ENCODE results near the gene SORCS2. TPM values are rescaled to one million over a fixed set of nuclear protein-coding genes. Genes with fewer than 3 reads are reported as not detected.
"Not testable (repeated sequence)": the region's sequence is repeated elsewhere in the genome, so short reads cannot be mapped to it uniquely, and the experiment has no call there.

Gene SORCS2
- total RNA-seq, 2 experiments from 2014 or later: 0.07 to 0.15 TPM

- CTCF ChIA-PET: no interaction called here
- peaks cover 2% of the 10 kb centered on the region for H3K9me3 Mint-ChIP-seq
- no peak overlapping the region for H3K27ac Mint-ChIP-seq
- H3K36me3 Mint-ChIP-seq (ENCODE audit: low read depth): no peaks in the 10 kb centered on the region
- no peaks in the 10 kb centered on the region for H3K4me1 Mint-ChIP-seq (ENCODE audit: low read depth)
- intact Hi-C loops (cut with micrococcal nuclease): no loop called here
- no peak overlapping the region for H3K4me3 Mint-ChIP-seq
- H3K27me3 Mint-ChIP-seq (ENCODE audit: low read depth): no peaks in the 10 kb centered on the region
- no peak for DNase-seq
Observed at GRCh38 chr4:7451434-7451789, 259.1 kb downstream of the SORCS2 start.

GRCh38 chr4:7451800-7452199 lies 259.5 kb downstream of the SORCS2 start:
- H3K9me3 Mint-ChIP-seq: peaks cover 2% of the 10 kb centered on the region
- no peak for DNase-seq
- no peak overlapping the region for H3K4me3 Mint-ChIP-seq
- no peaks in the 10 kb centered on the region for H3K36me3 Mint-ChIP-seq (ENCODE audit: low read depth)
- CTCF ChIA-PET: no interaction called here
- no peaks in the 10 kb centered on the region for H3K4me1 Mint-ChIP-seq (ENCODE audit: low read depth)
- no peak overlapping the region for H3K27ac Mint-ChIP-seq
- intact Hi-C loops (cut with micrococcal nuclease): no loop called here
- no peaks in the 10 kb centered on the region for H3K27me3 Mint-ChIP-seq (ENCODE audit: low read depth)

- H3K36me3 Mint-ChIP-seq (ENCODE audit: low read depth); H3K27ac Mint-ChIP-seq; H3K4me3 Mint-ChIP-seq; H3K27me3 Mint-ChIP-seq (ENCODE audit: low read depth); H3K9me3 Mint-ChIP-seq; DNase-seq; H3K4me1 Mint-ChIP-seq (ENCODE audit: low read depth); intact Hi-C loops (cut with micrococcal nuclease): not testable (repeated sequence)
- CTCF ChIA-PET: interaction anchor here (0.6 kb wide), 1 partner anchor 1118 kb away, joined by 6 read pairs; no protein-coding TSS in a partner anchor
Observed at GRCh38 chr4:7452802-7453201, 260.5 kb downstream of the SORCS2 start.

GRCh38 chr4:7457201-7458065 lies 265.1 kb downstream of the SORCS2 start:
- no peak for DNase-seq
- Mint-ChIP-seq H3K4me1 (ENCODE audit: low read depth) (no peaks in the 10 kb centered on the region), H3K27me3 (ENCODE audit: low read depth) (peaks cover 4% of the 10 kb centered on the region), H3K27ac (no peak overlapping the region), H3K36me3 (ENCODE audit: low read depth) (no peaks in the 10 kb centered on the region), H3K4me3 (no peak overlapping the region), H3K9me3 (no peaks in the 10 kb centered on the region)
- CTCF ChIA-PET: interaction anchor here (0.7 to 0.8 kb wide), 2 partner anchors 10 to 1130 kb away, joined by 3 read pairs; no protein-coding TSS in a partner anchor
- intact Hi-C loops (cut with micrococcal nuclease): no loop called here

GRCh38 chr4:7458066-7458425 lies 265.7 kb downstream of the SORCS2 start:
- intact Hi-C loops (cut with micrococcal nuclease): no loop called here
- Mint-ChIP-seq H3K9me3 (no peaks in the 10 kb centered on the region), H3K27me3 (ENCODE audit: low read depth) (peaks cover 4% of the 10 kb centered on the region), H3K27ac (no peak overlapping the region), H3K4me3 (no peak overlapping the region), H3K4me1 (ENCODE audit: low read depth) (no peaks in the 10 kb centered on the region), H3K36me3 (ENCODE audit: low read depth) (no peaks in the 10 kb centered on the region)
- no peak for DNase-seq
- CTCF ChIA-PET: interaction anchor here (0.8 kb wide), 1 partner anchor 10 kb away, joined by 3 read pairs; no protein-coding TSS in a partner anchor

- no peak for DNase-seq
- Mint-ChIP-seq H3K9me3 (no peaks in the 10 kb centered on the region), H3K27me3 (ENCODE audit: low read depth) (peaks cover 4% of the 10 kb centered on the region), H3K27ac (no peak overlapping the region), H3K4me1 (ENCODE audit: low read depth) (no peaks in the 10 kb centered on the region), H3K4me3 (no peak overlapping the region), H3K36me3 (ENCODE audit: low read depth) (no peaks in the 10 kb centered on the region)
- intact Hi-C loops (cut with micrococcal nuclease): no loop called here
- CTCF ChIA-PET: no interaction called here
Observed at GRCh38 chr4:7458477-7458876, 266.1 kb downstream of the SORCS2 start.

GRCh38 chr4:7459471-7459870 lies 267.1 kb downstream of the SORCS2 start:
- no peak overlapping the region for H3K4me3 Mint-ChIP-seq
- CTCF ChIA-PET: no interaction called here
- intact Hi-C loops (cut with micrococcal nuclease): no loop called here

GRCh38 chr4:7460566-7460965 lies 268.2 kb downstream of the SORCS2 start:
- H3K4me1 Mint-ChIP-seq (ENCODE audit: low read depth): no peaks in the 10 kb centered on the region
- H3K27me3 Mint-ChIP-seq (ENCODE audit: low read depth): peaks cover 4% of the 10 kb centered on the region
- no peak overlapping the region for H3K27ac Mint-ChIP-seq
- CTCF ChIA-PET: no interaction called here
- peaks cover under 1% of the 10 kb centered on the region for H3K9me3 Mint-ChIP-seq
- H3K36me3 Mint-ChIP-seq (ENCODE audit: low read depth): no peaks in the 10 kb centered on the region
- intact Hi-C loops (cut with micrococcal nuclease): loop anchor here (5.0 kb wide), 1 partner anchor 268 kb away; the partner anchor contains the start of gene SORCS2
- H3K4me3 Mint-ChIP-seq: no peak overlapping the region
- no peak for DNase-seq

More at GRCh38 chr4:7459471-7459870, 267.1 kb downstream of the SORCS2 start:
- DNase-seq: no peak
- Mint-ChIP-seq H3K27me3 (ENCODE audit: low read depth) (peaks cover 4% of the 10 kb centered on the region), H3K4me1 (ENCODE audit: low read depth) (no peaks in the 10 kb centered on the region), H3K36me3 (ENCODE audit: low read depth) (no peaks in the 10 kb centered on the region), H3K27ac (no peak overlapping the region), H3K9me3 (no peaks in the 10 kb centered on the region)

GRCh38 chr4:7461230-7461629 lies 268.9 kb downstream of the SORCS2 start:
- Mint-ChIP-seq H3K4me3 (no peak overlapping the region), H3K27ac (no peak overlapping the region), H3K27me3 (ENCODE audit: low read depth) (peaks cover 4% of the 10 kb centered on the region), H3K4me1 (ENCODE audit: low read depth) (no peaks in the 10 kb centered on the region), H3K36me3 (ENCODE audit: low read depth) (no peaks in the 10 kb centered on the region), H3K9me3 (peaks cover 2% of the 10 kb centered on the region)
- DNase-seq: no peak
- CTCF ChIA-PET: no interaction called here
- intact Hi-C loops (cut with micrococcal nuclease): loop anchor here (5.0 kb wide), 1 partner anchor 269 kb away; the partner anchor contains the start of gene SORCS2

GRCh38 chr4:7462509-7462971 lies 270.2 kb downstream of the SORCS2 start:
- H3K4me3 Mint-ChIP-seq: no peak overlapping the region
- peaks cover 2% of the 10 kb centered on the region for H3K9me3 Mint-ChIP-seq
- DNase-seq: no peak
- H3K4me1 Mint-ChIP-seq (ENCODE audit: low read depth): no peaks in the 10 kb centered on the region
- H3K27me3 Mint-ChIP-seq (ENCODE audit: low read depth): peaks cover 4% of the 10 kb centered on the region
- no peak overlapping the region for H3K27ac Mint-ChIP-seq
- intact Hi-C loops (cut with micrococcal nuclease): loop anchor here (5.0 kb wide), 1 partner anchor 270 kb away; the partner anchor contains the start of gene SORCS2
- no peaks in the 10 kb centered on the region for H3K36me3 Mint-ChIP-seq (ENCODE audit: low read depth)
- CTCF ChIA-PET: interaction anchor here (1.4 kb wide), 1 partner anchor 258 kb away, joined by 3 read pairs; no protein-coding TSS in a partner anchor

GRCh38 chr4:7463566-7464258 lies 271.4 kb downstream of the SORCS2 start:
- CTCF ChIA-PET: no interaction called here
- Mint-ChIP-seq H3K27ac (no peak overlapping the region), H3K27me3 (ENCODE audit: low read depth) (peaks cover 4% of the 10 kb centered on the region), H3K36me3 (ENCODE audit: low read depth) (no peaks in the 10 kb centered on the region), H3K9me3 (peaks cover 2% of the 10 kb centered on the region), H3K4me3 (no peak overlapping the region), H3K4me1 (ENCODE audit: low read depth) (no peaks in the 10 kb centered on the region)
- intact Hi-C loops (cut with micrococcal nuclease): loop anchor here (5.0 kb wide), 1 partner anchor 271 kb away; the partner anchor contains the start of gene SORCS2
- no peak for DNase-seq

- intact Hi-C loops (cut with micrococcal nuclease): loop anchor here (5.0 kb wide), 1 partner anchor 272 kb away; the partner anchor contains the start of gene SORCS2
- H3K4me3 Mint-ChIP-seq: no peak overlapping the region
- no peak overlapping the region for H3K27ac Mint-ChIP-seq
- DNase-seq: no peak
- no peaks in the 10 kb centered on the region for H3K4me1 Mint-ChIP-seq (ENCODE audit: low read depth)
- CTCF ChIA-PET: no interaction called here
- H3K36me3 Mint-ChIP-seq (ENCODE audit: low read depth): no peaks in the 10 kb centered on the region
- peaks cover 4% of the 10 kb centered on the region for H3K27me3 Mint-ChIP-seq (ENCODE audit: low read depth)
- peaks cover 2% of the 10 kb centered on the region for H3K9me3 Mint-ChIP-seq
Observed at GRCh38 chr4:7464259-7464655, 271.9 kb downstream of the SORCS2 start.
